WTC11 (cell line): ENCODE results near the gene KIF19. TPM values are rescaled to one million over a fixed set of nuclear protein-coding genes. Genes with fewer than 3 reads are reported as not detected.

Source experiments
- ATAC-seq: fragments of 200-7000 bp; cut with Tn5 transposase; 2 replicates; pipeline ENCODE4 v1.10.0; 2021; ENCODE audit warnings: mild to moderate bottlenecking, moderate library complexity
- CTCF ChIA-PET: fragments of 300-600 bp; sonication (Branson Sonifier 250); formaldehyde crosslinking; loops from one replicate; lab custom pipeline; 2021; ENCODE audit warnings: antibody characterized with exemption; lab: Charles Lee
- POLR2A ChIA-PET: fragments of 350-600 bp; sonication (Branson Sonifier 250); formaldehyde crosslinking; loops from one replicate; lab custom pipeline; 2021; ENCODE audit warnings: antibody characterized with exemption; lab: Charles Lee
- DNase-seq: peaks from one replicate; pipeline ENCODE4 v3.0.0; 2021; ENCODE audit warnings: low spot score
- H3K27ac Mint-ChIP-seq: 2 replicates; pipeline ENCODE4 v1.8.0; 2021; ENCODE audit warnings: mixed read lengths
- H3K27me3 Mint-ChIP-seq: 2 replicates; pipeline ENCODE4 v1.8.0; 2021; ENCODE audit warnings: low read depth, mild to moderate bottlenecking, moderate library complexity, mixed read lengths
- H3K36me3 Mint-ChIP-seq: 2 replicates; pipeline ENCODE4 v1.8.0; 2021; ENCODE audit warnings: mixed read lengths
- H3K4me1 Mint-ChIP-seq: 2 replicates; pipeline ENCODE4 v1.8.0; 2022; ENCODE audit warnings: mixed read lengths
- H3K4me3 Mint-ChIP-seq: 2 replicates; pipeline ENCODE4 v1.8.0; 2021; ENCODE audit warnings: mild to moderate bottlenecking, moderate library complexity, mixed read lengths
- H3K9me3 Mint-ChIP-seq: 2 replicates; pipeline ENCODE4 v1.8.0; 2021; ENCODE audit warnings: mixed read lengths
- CDX4 ChIP-seq: fragments of 250-450 bp; sonication (Bioruptor Pico); IDR thresholded peaks from 2 replicates; pipeline ENCODE4 v1.9.0; 2021; ENCODE audit warnings: moderate library complexity, mild to moderate bottlenecking, inconsistent platforms, borderline replicate concordance
- FOXP1 ChIP-seq: sonication (generic); formaldehyde crosslinking; IDR thresholded peaks from 2 replicates; pipeline ENCODE4 v1.8.0; 2022; ENCODE audit warnings: missing genetic modification reagents, mild to moderate bottlenecking, moderate library complexity, borderline replicate concordance
- FOXP4 ChIP-seq: sonication (generic); formaldehyde crosslinking; IDR thresholded peaks from 2 replicates; pipeline ENCODE4 v1.8.0; 2022; ENCODE audit warnings: mild to moderate bottlenecking, missing genetic modification reagents
- IRF2 ChIP-seq: sonication (generic); formaldehyde crosslinking; IDR thresholded peaks from 2 replicates; pipeline ENCODE4 v1.8.0; 2022; ENCODE audit warnings: low read depth, missing genetic modification reagents, borderline replicate concordance
- KAT7 ChIP-seq: sonication (generic); formaldehyde crosslinking; IDR thresholded peaks from 2 replicates; pipeline ENCODE4 v1.8.1; 2023; ENCODE audit warnings: missing genetic modification reagents, mild to moderate bottlenecking, borderline replicate concordance
- MXD4 ChIP-seq: fragments of 250-450 bp; sonication (Bioruptor Pico); IDR thresholded peaks from 2 replicates; pipeline ENCODE4 v1.8.0; 2021; ENCODE audit warnings: mild to moderate bottlenecking, moderate library complexity, borderline replicate concordance
- NFE2L1 ChIP-seq: sonication (generic); formaldehyde crosslinking; IDR thresholded peaks from 2 replicates; pipeline ENCODE4 v1.8.1; 2023; ENCODE audit warnings: missing genetic modification reagents
- NFYB ChIP-seq: sonication (generic); formaldehyde crosslinking; conservative IDR thresholded peaks from 2 replicates; pipeline ENCODE4 v1.8.0; 2022; ENCODE audit warnings: low read depth, missing genetic modification reagents
- SMAD3 ChIP-seq: sonication (generic); formaldehyde crosslinking; IDR thresholded peaks from 2 replicates; pipeline ENCODE4 v1.8.0; 2022; ENCODE audit warnings: missing genetic modification reagents, mild to moderate bottlenecking, borderline replicate concordance
- SP1 ChIP-seq: sonication (generic); formaldehyde crosslinking; conservative IDR thresholded peaks from 2 replicates; pipeline ENCODE4 v1.8.1; 2022; ENCODE audit warnings: missing genetic modification reagents
- TEAD1 ChIP-seq: sonication (generic); formaldehyde crosslinking; IDR thresholded peaks from 2 replicates; pipeline ENCODE4 v1.8.0; 2022; ENCODE audit warnings: mild to moderate bottlenecking, missing genetic modification reagents
- TEAD4 ChIP-seq: sonication (generic); formaldehyde crosslinking; IDR thresholded peaks from 2 replicates; pipeline ENCODE4 v1.8.0; 2022; ENCODE audit warnings: mild to moderate bottlenecking, missing genetic modification reagents
- TP53 ChIP-seq: sonication (generic); formaldehyde crosslinking; IDR thresholded peaks from 2 replicates; pipeline ENCODE4 v1.8.1; 2023; ENCODE audit warnings: mild to moderate bottlenecking, missing genetic modification reagents
- USF1 ChIP-seq: sonication (generic); formaldehyde crosslinking; IDR thresholded peaks from 2 replicates; pipeline ENCODE4 v1.8.0; 2022; ENCODE audit warnings: mild to moderate bottlenecking, missing genetic modification reagents
- ZBTB21 ChIP-seq: sonication (generic); formaldehyde crosslinking; IDR thresholded peaks from 2 replicates; pipeline ENCODE4 v1.8.1; 2023; ENCODE audit warnings: mild to moderate bottlenecking, missing genetic modification reagents, borderline replicate concordance
- ZNF121 ChIP-seq: sonication (generic); formaldehyde crosslinking; IDR thresholded peaks from 2 replicates; pipeline ENCODE4 v1.8.0; 2023; ENCODE audit warnings: missing genetic modification reagents
- ZNF138 ChIP-seq: sonication (generic); formaldehyde crosslinking; conservative IDR thresholded peaks from 2 replicates; pipeline ENCODE4 v1.8.1; 2022; ENCODE audit warnings: mild to moderate bottlenecking, moderate library complexity, missing genetic modification reagents
- ZNF219 ChIP-seq: sonication (generic); formaldehyde crosslinking; IDR thresholded peaks from 2 replicates; pipeline ENCODE4 v1.8.0; 2023; ENCODE audit warnings: missing genetic modification reagents, mild to moderate bottlenecking, borderline replicate concordance
- ZNF232 ChIP-seq: sonication (generic); formaldehyde crosslinking; IDR thresholded peaks from 2 replicates; pipeline ENCODE4 v1.8.0; 2022; ENCODE audit warnings: mild to moderate bottlenecking, missing genetic modification reagents
- ZNF425 ChIP-seq: fragments of 250-450 bp; sonication (Bioruptor Pico); conservative IDR thresholded peaks from 2 replicates; pipeline ENCODE4 v1.9.0; 2021; ENCODE audit warnings: mild to moderate bottlenecking
- ZNF512 ChIP-seq: sonication (generic); formaldehyde crosslinking; IDR thresholded peaks from 2 replicates; pipeline ENCODE4 v1.8.1; 2022; ENCODE audit warnings: missing genetic modification reagents, borderline replicate concordance
- total RNA-seq: library from RNA; stranded (reverse); gene quantifications from 3 replicates; pipeline ENCODE4 v1.2.3, GENCODE V29; 2021
- TF ChIP-seq, protein P1 (sequence below): sonication (generic); formaldehyde crosslinking; IDR thresholded peaks from 2 replicates; pipeline ENCODE4 v1.8.1; 2023; ENCODE audit warnings: mild to moderate bottlenecking, missing genetic modification reagents, moderate library complexity

The KIF19 gene
- total RNA-seq, 1 experiment from 2014 or later: 0.44 TPM

GRCh38 chr17:74392848-74393247 lies 66.8 kb downstream of the KIF19 start:
- no peaks in the 10 kb centered on the region for H3K9me3 Mint-ChIP-seq
- no peak overlapping the region for H3K4me3 Mint-ChIP-seq
- ChIA-PET POLR2A (interaction anchor here (0.9 to 1.2 kb wide), 2 partner anchors 10 to 61 kb away, joined by 3 to 11 read pairs; no protein-coding TSS in a partner anchor), CTCF (interaction anchor here (0.8 to 5.9 kb wide), 6 partner anchors 11 to 45 kb away, joined by 3 to 48 read pairs (median 4); partner anchors contain the start of gene BTBD17)
- ATAC-seq: peak; percentile 86
- H3K27ac Mint-ChIP-seq: no peak overlapping the region
- H3K36me3 Mint-ChIP-seq: no peaks in the 10 kb centered on the region
- TF ChIP-seq ZNF512 (CRISPR knock-in tag): no peak
- TF ChIP-seq NFYB (CRISPR knock-in tag): peak; percentile 56
- TF ChIP-seq, protein P1, sequence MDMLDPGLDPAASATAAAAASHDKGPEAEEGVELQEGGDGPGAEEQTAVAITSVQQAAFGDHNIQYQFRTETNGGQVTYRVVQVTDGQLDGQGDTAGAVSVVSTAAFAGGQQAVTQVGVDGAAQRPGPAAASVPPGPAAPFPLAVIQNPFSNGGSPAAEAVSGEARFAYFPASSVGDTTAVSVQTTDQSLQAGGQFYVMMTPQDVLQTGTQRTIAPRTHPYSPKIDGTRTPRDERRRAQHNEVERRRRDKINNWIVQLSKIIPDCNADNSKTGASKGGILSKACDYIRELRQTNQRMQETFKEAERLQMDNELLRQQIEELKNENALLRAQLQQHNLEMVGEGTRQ (CRISPR knock-in tag): peak; percentile 94
- no peak for TF ChIP-seq TP53 (CRISPR knock-in tag)
- peak; percentile 93 for TF ChIP-seq USF1
- TF ChIP-seq TEAD4 (CRISPR knock-in tag): no peak
- no peak for TF ChIP-seq ZNF219 (CRISPR knock-in tag)
- no peak for TF ChIP-seq FOXP4 (CRISPR knock-in tag)
- no peak for TF ChIP-seq NFE2L1 (CRISPR knock-in tag)
- TF ChIP-seq ZNF425 (CRISPR knock-in tag): no peak
- no peaks in the 10 kb centered on the region; the same call in 1 of the 2 replicates for H3K27me3 Mint-ChIP-seq
- peaks cover 12% of the 10 kb centered on the region for H3K4me1 Mint-ChIP-seq
- no peak for DNase-seq

DNA sequence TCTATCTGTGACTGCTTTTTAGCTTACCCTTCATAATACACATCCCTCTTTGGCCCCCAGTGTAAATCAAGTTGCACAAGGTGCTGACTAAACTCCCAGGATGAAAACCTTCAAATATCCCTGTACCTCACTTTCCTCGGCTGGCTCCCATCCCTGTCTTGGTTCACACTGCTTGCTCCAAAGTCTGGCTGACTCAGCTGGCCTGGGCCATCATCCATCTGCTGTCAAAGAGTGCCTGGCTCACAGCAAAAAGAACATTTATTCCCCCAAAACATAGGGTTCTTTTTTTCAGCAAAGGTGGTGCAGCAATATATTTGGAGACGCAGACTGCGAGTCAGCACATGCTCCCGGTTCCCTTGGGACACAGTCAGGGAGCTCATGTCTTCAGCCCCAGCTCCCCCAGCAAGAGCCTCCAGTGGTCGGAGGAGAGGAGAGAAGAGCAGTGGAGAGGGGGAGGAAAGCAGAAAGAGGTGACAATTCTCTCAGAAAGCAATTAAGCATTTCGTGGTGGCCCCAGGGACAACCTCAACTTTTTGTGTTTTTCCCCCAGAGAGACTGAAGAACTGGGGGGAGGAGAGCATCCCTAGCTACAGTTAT lies 67.4 kb downstream of the KIF19 start:
- peaks cover 11% of the 10 kb centered on the region; the same call in 1 of the 2 replicates for H3K4me1 Mint-ChIP-seq
- no peak overlapping the region for H3K4me3 Mint-ChIP-seq
- ChIA-PET POLR2A (interaction anchor here (0.9 to 1.2 kb wide), 2 partner anchors 11 to 61 kb away, joined by 3 to 11 read pairs; no protein-coding TSS in a partner anchor), CTCF (interaction anchor here (0.8 to 5.9 kb wide), 8 partner anchors 11 to 61 kb away, joined by 3 to 48 read pairs (median 4); partner anchors contain the start of gene BTBD17)
- no peaks in the 10 kb centered on the region for H3K36me3 Mint-ChIP-seq
- H3K9me3 Mint-ChIP-seq: no peaks in the 10 kb centered on the region
- no peak for DNase-seq
- no peak overlapping the region for H3K27ac Mint-ChIP-seq
- no peaks in the 10 kb centered on the region; the same call in 1 of the 2 replicates for H3K27me3 Mint-ChIP-seq
- ATAC-seq: no peak
- TF ChIP-seq ZNF232 (CRISPR knock-in tag): no peak
- no peak for TF ChIP-seq ZNF219 (CRISPR knock-in tag)
- TF ChIP-seq ZBTB21 (CRISPR knock-in tag): no peak
- no peak for TF ChIP-seq ZNF512 (CRISPR knock-in tag)
- no peak for TF ChIP-seq CDX4 (CRISPR knock-in tag)
- no peak for TF ChIP-seq KAT7 (CRISPR knock-in tag)
- no peak for TF ChIP-seq SMAD3 (CRISPR knock-in tag)
- TF ChIP-seq ZNF121 (CRISPR knock-in tag): no peak
- no peak for TF ChIP-seq SP1 (CRISPR knock-in tag)
- no peak for TF ChIP-seq TEAD1 (CRISPR knock-in tag)
- no peak for TF ChIP-seq IRF2 (CRISPR knock-in tag)
- no peak for TF ChIP-seq MXD4
- no peak for TF ChIP-seq FOXP1 (CRISPR knock-in tag)
- no peak for TF ChIP-seq ZNF138 (CRISPR knock-in tag)
